HEK293 (cell line): ENCODE data around the gene SPACA9.

Experiments
- IKZF3 ChIP-seq: fragments of 450-650 bp; IDR thresholded peaks from 2 replicates; pipeline ENCODE4 v1.5.0; 2018; ENCODE audit warnings: missing biosample characterization, mild to moderate bottlenecking, missing genetic modification characterization, moderate library complexity
- KLF16 ChIP-seq: fragments of 450-650 bp; formaldehyde crosslinking; IDR thresholded peaks from 2 replicates; pipeline ENCODE4 v1.5.1; 2017; ENCODE audit warnings: missing biosample characterization, missing genetic modification characterization
- MZF1 ChIP-seq: fragments of 450-650 bp; formaldehyde crosslinking; IDR thresholded peaks from 2 replicates; pipeline ENCODE4 v1.5.1; 2017; ENCODE audit warnings: missing biosample characterization, missing genetic modification characterization, borderline replicate concordance
- YY2 ChIP-seq: fragments of 450-650 bp; formaldehyde crosslinking; IDR thresholded peaks from 2 replicates; pipeline ENCODE4 v1.5.1; 2016; ENCODE audit warnings: missing biosample characterization, missing genetic modification characterization
- ZNF354C ChIP-seq: fragments of 450-650 bp; formaldehyde crosslinking; IDR thresholded peaks from 2 replicates; pipeline ENCODE4 v1.5.1; 2016; ENCODE audit warnings: missing biosample characterization, missing genetic modification characterization, low read depth, borderline replicate concordance
- ZNF433 ChIP-seq: fragments of 450-650 bp; formaldehyde crosslinking; IDR thresholded peaks from 2 replicates; pipeline ENCODE4 v1.5.1; 2016; ENCODE audit warnings: missing biosample characterization, missing genetic modification characterization, low read depth
- ZNF473 ChIP-seq: fragments of 450-650 bp; formaldehyde crosslinking; IDR thresholded peaks from 2 replicates; pipeline ENCODE4 v1.5.1; 2017; ENCODE audit warnings: missing biosample characterization, missing genetic modification characterization
- ZNF530 ChIP-seq: fragments of 450-650 bp; formaldehyde crosslinking; IDR thresholded peaks from 2 replicates; pipeline ENCODE4 v1.5.1; 2016; ENCODE audit warnings: low read depth, missing biosample characterization, missing genetic modification characterization
- ZSCAN30 ChIP-seq: fragments of 450-650 bp; IDR thresholded peaks from 2 replicates; pipeline ENCODE4 v1.5.1; 2018; ENCODE audit warnings: missing biosample characterization, mild to moderate bottlenecking, missing genetic modification characterization, moderate library complexity
- TF ChIP-seq, protein P1 (sequence below): fragments of 450-650 bp; formaldehyde crosslinking; IDR thresholded peaks from 2 replicates; pipeline ENCODE4 v1.5.1; 2016; ENCODE audit warnings: missing biosample characterization, missing genetic modification characterization
- TF ChIP-seq, protein P2 (sequence below): fragments of 450-650 bp; formaldehyde crosslinking; IDR thresholded peaks from 2 replicates; pipeline ENCODE4 v1.5.1; 2016; ENCODE audit warnings: missing biosample characterization, missing genetic modification characterization
- TF ChIP-seq, protein P3 (sequence below): fragments of 450-650 bp; formaldehyde crosslinking; IDR thresholded peaks from 2 replicates; pipeline ENCODE4 v1.5.1; 2016; ENCODE audit warnings: missing biosample characterization, missing genetic modification characterization
- TF ChIP-seq, protein P4 (sequence below): fragments of 450-650 bp; formaldehyde crosslinking; IDR thresholded peaks from 2 replicates; pipeline ENCODE4 v1.5.1; 2016; ENCODE audit warnings: missing biosample characterization, missing genetic modification characterization

DNA sequence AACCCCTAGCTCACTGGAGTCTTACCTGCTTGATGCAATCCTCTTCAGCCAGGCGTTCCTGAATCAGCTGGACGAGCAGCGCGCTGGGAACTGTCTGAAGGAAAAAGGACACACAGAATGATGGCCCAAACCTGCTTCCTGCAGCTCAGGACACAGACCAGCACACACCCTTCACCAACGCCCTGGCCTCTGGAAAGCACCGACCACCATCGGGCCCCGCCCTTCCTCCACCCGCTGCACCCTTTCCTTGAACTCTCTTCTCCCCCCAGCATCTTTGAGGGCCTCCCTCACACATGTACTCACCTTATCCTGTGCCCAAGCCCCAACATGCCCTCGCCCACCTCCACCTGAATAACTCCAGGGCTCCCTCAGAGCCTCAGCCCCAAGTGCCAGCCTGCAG, 23.9 kb upstream of the SPACA9 start:
- TF ChIP-seq, protein P1, sequence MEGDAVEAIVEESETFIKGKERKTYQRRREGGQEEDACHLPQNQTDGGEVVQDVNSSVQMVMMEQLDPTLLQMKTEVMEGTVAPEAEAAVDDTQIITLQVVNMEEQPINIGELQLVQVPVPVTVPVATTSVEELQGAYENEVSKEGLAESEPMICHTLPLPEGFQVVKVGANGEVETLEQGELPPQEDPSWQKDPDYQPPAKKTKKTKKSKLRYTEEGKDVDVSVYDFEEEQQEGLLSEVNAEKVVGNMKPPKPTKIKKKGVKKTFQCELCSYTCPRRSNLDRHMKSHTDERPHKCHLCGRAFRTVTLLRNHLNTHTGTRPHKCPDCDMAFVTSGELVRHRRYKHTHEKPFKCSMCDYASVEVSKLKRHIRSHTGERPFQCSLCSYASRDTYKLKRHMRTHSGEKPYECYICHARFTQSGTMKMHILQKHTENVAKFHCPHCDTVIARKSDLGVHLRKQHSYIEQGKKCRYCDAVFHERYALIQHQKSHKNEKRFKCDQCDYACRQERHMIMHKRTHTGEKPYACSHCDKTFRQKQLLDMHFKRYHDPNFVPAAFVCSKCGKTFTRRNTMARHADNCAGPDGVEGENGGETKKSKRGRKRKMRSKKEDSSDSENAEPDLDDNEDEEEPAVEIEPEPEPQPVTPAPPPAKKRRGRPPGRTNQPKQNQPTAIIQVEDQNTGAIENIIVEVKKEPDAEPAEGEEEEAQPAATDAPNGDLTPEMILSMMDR: no peak
- TF ChIP-seq YY2: no peak
- no peak for TF ChIP-seq KLF16 (tag by site-specific recombination)
- TF ChIP-seq MZF1: no peak
- TF ChIP-seq, protein P2, sequence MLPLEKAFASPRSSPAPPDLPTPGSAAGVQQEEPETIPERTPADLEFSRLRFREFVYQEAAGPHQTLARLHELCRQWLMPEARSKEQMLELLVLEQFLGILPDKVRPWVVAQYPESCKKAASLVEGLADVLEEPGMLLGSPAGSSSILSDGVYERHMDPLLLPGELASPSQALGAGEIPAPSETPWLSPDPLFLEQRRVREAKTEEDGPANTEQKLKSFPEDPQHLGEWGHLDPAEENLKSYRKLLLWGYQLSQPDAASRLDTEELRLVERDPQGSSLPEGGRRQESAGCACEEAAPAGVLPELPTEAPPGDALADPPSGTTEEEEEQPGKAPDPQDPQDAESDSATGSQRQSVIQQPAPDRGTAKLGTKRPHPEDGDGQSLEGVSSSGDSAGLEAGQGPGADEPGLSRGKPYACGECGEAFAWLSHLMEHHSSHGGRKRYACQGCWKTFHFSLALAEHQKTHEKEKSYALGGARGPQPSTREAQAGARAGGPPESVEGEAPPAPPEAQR: no peak
- no peak for TF ChIP-seq IKZF3 (tag by site-specific recombination)
- TF ChIP-seq ZSCAN30 (tag by site-specific recombination): no peak
- no peak for TF ChIP-seq ZNF354C (tag by site-specific recombination)
- TF ChIP-seq, protein P3, sequence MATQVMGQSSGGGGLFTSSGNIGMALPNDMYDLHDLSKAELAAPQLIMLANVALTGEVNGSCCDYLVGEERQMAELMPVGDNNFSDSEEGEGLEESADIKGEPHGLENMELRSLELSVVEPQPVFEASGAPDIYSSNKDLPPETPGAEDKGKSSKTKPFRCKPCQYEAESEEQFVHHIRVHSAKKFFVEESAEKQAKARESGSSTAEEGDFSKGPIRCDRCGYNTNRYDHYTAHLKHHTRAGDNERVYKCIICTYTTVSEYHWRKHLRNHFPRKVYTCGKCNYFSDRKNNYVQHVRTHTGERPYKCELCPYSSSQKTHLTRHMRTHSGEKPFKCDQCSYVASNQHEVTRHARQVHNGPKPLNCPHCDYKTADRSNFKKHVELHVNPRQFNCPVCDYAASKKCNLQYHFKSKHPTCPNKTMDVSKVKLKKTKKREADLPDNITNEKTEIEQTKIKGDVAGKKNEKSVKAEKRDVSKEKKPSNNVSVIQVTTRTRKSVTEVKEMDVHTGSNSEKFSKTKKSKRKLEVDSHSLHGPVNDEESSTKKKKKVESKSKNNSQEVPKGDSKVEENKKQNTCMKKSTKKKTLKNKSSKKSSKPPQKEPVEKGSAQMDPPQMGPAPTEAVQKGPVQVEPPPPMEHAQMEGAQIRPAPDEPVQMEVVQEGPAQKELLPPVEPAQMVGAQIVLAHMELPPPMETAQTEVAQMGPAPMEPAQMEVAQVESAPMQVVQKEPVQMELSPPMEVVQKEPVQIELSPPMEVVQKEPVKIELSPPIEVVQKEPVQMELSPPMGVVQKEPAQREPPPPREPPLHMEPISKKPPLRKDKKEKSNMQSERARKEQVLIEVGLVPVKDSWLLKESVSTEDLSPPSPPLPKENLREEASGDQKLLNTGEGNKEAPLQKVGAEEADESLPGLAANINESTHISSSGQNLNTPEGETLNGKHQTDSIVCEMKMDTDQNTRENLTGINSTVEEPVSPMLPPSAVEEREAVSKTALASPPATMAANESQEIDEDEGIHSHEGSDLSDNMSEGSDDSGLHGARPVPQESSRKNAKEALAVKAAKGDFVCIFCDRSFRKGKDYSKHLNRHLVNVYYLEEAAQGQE (tag by site-specific recombination): no peak
- no peak for TF ChIP-seq ZNF473 (tag by site-specific recombination)
- TF ChIP-seq ZNF433 (tag by site-specific recombination): no peak
- TF ChIP-seq, protein P4, sequence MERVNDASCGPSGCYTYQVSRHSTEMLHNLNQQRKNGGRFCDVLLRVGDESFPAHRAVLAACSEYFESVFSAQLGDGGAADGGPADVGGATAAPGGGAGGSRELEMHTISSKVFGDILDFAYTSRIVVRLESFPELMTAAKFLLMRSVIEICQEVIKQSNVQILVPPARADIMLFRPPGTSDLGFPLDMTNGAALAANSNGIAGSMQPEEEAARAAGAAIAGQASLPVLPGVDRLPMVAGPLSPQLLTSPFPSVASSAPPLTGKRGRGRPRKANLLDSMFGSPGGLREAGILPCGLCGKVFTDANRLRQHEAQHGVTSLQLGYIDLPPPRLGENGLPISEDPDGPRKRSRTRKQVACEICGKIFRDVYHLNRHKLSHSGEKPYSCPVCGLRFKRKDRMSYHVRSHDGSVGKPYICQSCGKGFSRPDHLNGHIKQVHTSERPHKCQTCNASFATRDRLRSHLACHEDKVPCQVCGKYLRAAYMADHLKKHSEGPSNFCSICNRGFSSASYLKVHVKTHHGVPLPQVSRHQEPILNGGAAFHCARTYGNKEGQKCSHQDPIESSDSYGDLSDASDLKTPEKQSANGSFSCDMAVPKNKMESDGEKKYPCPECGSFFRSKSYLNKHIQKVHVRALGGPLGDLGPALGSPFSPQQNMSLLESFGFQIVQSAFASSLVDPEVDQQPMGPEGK: no peak
- no peak for TF ChIP-seq ZNF530 (tag by site-specific recombination)
